ENCODE measurements around the gene ZNF77.

ZNF77 gene

DNA sequence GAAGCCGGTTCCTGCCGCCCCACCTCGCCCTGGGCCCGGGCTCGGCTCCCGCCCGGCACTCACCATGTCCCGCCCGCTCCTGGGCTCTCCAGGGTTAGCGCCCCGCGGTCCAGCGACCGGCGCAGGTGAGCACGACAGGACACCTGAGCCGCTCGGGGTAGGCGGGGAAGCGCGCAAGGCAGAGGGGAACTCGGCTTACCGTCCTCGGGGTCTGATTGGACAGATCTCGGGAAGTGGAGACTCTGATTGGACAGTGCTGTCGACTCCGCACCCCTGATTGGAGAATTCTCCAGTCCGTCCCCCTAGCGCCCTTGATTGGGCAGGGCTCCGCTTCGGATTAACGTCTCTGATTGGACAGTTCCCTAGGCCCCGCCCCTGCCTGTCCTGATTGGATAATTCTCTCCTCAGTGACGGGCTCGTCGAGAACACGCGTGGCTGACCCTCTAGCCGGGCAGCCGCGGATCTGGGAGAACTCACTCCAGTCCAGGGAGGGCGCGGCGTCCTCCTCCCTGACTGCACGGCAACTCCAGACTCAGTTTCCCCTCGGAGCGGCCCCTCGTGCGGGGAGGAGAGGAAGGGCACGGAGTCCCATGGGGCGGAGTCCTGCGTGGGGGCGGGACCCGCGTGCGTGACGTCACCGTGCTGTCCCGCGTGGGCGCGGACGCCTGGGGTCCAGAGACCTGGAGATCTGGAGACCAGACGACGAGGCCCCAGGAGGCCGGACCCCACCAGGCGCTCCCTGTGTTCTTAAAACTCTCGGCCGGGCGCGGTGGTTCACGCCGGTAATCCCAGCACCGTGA, at the start of gene ZNF77 (continued):
- TF ChIP-seq, protein P1, sequence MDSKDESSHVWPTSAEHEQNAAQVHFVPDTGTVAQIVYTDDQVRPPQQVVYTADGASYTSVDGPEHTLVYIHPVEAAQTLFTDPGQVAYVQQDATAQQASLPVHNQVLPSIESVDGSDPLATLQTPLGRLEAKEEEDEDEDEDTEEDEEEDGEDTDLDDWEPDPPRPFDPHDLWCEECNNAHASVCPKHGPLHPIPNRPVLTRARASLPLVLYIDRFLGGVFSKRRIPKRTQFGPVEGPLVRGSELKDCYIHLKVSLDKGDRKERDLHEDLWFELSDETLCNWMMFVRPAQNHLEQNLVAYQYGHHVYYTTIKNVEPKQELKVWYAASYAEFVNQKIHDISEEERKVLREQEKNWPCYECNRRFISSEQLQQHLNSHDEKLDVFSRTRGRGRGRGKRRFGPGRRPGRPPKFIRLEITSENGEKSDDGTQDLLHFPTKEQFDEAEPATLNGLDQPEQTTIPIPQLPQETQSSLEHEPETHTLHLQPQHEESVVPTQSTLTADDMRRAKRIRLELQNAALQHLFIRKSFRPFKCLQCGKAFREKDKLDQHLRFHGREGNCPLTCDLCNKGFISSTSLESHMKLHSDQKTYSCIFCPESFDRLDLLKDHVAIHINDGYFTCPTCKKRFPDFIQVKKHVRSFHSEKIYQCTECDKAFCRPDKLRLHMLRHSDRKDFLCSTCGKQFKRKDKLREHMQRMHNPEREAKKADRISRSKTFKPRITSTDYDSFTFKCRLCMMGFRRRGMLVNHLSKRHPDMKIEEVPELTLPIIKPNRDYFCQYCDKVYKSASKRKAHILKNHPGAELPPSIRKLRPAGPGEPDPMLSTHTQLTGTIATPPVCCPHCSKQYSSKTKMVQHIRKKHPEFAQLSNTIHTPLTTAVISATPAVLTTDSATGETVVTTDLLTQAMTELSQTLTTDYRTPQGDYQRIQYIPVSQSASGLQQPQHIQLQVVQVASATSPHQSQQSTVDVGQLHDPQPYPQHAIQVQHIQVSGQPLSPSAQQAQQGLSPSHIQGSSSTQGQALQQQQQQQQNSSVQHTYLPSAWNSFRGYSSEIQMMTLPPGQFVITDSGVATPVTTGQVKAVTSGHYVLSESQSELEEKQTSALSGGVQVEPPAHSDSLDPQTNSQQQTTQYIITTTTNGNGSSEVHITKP (tag by site-specific recombination; IDR thresholded peaks at IDR 0.05), result peak; percentile 64
- TF ChIP-seq, protein P2, sequence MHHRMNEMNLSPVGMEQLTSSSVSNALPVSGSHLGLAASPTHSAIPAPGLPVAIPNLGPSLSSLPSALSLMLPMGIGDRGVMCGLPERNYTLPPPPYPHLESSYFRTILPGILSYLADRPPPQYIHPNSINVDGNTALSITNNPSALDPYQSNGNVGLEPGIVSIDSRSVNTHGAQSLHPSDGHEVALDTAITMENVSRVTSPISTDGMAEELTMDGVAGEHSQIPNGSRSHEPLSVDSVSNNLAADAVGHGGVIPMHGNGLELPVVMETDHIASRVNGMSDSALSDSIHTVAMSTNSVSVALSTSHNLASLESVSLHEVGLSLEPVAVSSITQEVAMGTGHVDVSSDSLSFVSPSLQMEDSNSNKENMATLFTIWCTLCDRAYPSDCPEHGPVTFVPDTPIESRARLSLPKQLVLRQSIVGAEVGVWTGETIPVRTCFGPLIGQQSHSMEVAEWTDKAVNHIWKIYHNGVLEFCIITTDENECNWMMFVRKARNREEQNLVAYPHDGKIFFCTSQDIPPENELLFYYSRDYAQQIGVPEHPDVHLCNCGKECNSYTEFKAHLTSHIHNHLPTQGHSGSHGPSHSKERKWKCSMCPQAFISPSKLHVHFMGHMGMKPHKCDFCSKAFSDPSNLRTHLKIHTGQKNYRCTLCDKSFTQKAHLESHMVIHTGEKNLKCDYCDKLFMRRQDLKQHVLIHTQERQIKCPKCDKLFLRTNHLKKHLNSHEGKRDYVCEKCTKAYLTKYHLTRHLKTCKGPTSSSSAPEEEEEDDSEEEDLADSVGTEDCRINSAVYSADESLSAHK (tag by site-specific recombination; IDR thresholded peaks at IDR 0.05), result 0 out of 2 replicates have a peak, but pooled peaks have one; percentile 47
- TF ChIP-seq ZNF843 (tag by site-specific recombination; IDR thresholded peaks at IDR 0.05) (peak; percentile 67), ZNF777 (tag by site-specific recombination; IDR thresholded peaks at IDR 0.05; ENCODE audit: borderline replicate concordance) (no peak), ELK4 (IDR thresholded peaks at IDR 0.05; ENCODE audit: borderline replicate concordance, low read depth, low read length) (no peak), ZNF560 (tag by site-specific recombination; IDR thresholded peaks at IDR 0.05; ENCODE audit: borderline replicate concordance) (no peak), FEZF1 (tag by site-specific recombination; IDR thresholded peaks at IDR 0.05) (0 out of 2 replicates have a peak, but pooled peaks have one; percentile 17), ZNF660 (tag by site-specific recombination; IDR thresholded peaks at IDR 0.05) (peak; percentile 79), PRDM6 (tag by site-specific recombination; IDR thresholded peaks at IDR 0.05) (no peak), ZNF623 (tag by site-specific recombination; IDR thresholded peaks at IDR 0.05) (0 out of 2 replicates have a peak, but pooled peaks have one; percentile 11), ZNF558 (tag by site-specific recombination; IDR thresholded peaks at IDR 0.05) (no peak), HOXA7 (CRISPR knock-in tag; IDR thresholded peaks at IDR 0.05; ENCODE audit: borderline replicate concordance) (no peak), SP2 (tag by site-specific recombination; IDR thresholded peaks at IDR 0.05) (peak; percentile 100), ZNF530 (tag by site-specific recombination; IDR thresholded peaks at IDR 0.05; ENCODE audit: low read depth) (no peak), ZNF311 (tag by site-specific recombination; IDR thresholded peaks at IDR 0.05; ENCODE audit: borderline replicate concordance) (no peak), ZNF391 (tag by site-specific recombination; IDR thresholded peaks at IDR 0.05; ENCODE audit: borderline replicate concordance, low read depth) (peak; percentile 79; the same call in 1 of the 2 replicates), ZBTB21 (tag by site-specific recombination; IDR thresholded peaks at IDR 0.05) (peak; percentile 94), MYNN (tag by site-specific recombination; IDR thresholded peaks at IDR 0.05; ENCODE audit: borderline replicate concordance) (no peak), ZNF114 (tag by site-specific recombination; IDR thresholded peaks at IDR 0.05) (no peak), ZBTB7A (tag by site-specific recombination; IDR thresholded peaks at IDR 0.05; ENCODE audit: low read depth) (peak; percentile 57; the same call in 1 of the 2 replicates), ZNF645 (tag by site-specific recombination; IDR thresholded peaks at IDR 0.05) (no peak), ZNF830 (tag by site-specific recombination; IDR thresholded peaks at IDR 0.05; ENCODE audit: low read depth) (no peak), ZNF747 (tag by site-specific recombination; IDR thresholded peaks at IDR 0.05) (no peak), ZNF488 (tag by site-specific recombination; IDR thresholded peaks at IDR 0.05) (no peak)
- TF ChIP-seq, protein P3, sequence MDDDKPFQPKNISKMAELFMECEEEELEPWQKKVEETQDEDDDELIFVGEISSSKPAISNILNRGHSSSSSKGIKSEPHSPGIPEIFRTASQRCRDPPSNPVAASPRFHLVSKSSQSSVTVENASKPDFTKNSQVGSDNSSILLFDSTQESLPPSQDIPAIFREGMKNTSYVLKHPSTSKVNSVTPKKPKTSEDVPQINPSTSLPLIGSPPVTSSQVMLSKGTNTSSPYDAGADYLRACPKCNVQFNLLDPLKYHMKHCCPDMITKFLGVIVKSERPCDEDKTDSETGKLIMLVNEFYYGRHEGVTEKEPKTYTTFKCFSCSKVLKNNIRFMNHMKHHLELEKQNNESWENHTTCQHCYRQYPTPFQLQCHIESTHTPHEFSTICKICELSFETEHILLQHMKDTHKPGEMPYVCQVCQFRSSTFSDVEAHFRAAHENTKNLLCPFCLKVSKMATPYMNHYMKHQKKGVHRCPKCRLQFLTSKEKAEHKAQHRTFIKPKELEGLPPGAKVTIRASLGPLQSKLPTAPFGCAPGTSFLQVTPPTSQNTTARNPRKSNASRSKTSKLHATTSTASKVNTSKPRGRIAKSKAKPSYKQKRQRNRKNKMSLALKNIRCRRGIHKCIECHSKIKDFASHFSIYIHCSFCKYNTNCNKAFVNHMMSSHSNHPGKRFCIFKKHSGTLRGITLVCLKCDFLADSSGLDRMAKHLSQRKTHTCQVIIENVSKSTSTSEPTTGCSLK (tag by site-specific recombination; IDR thresholded peaks at IDR 0.05), result no peak

Data from HEK293 (cell line).